Esophagus (tissue), 2 donors: ENCODE measurements around the gene KLK11. TPM values are rescaled to one million over a fixed set of nuclear protein-coding genes. Genes with fewer than 3 reads are reported as not detected.

ENCODE experiments used
- H3K27ac ChIP-seq, 2 donors: one replicate each; pipeline ENCODE4 v1.5.1; 2013; ENCODE audit warnings: low read depth in 2 of 2, mild to moderate bottlenecking in 2 of 2, inconsistent platforms in 1 of 2, low read length in 1 of 2, moderate library complexity in 1 of 2
- H3K27me3 ChIP-seq, 2 donors: one replicate each; pipeline ENCODE4 v1.6.1; 2013; ENCODE audit warnings: low read length in 2 of 2, control low read depth in 1 of 2, mild to moderate bottlenecking in 1 of 2; ENCODE audit not compliant: insufficient read depth in 2 of 2, control insufficient read depth in 1 of 2
- H3K36me3 ChIP-seq, 2 donors: one replicate each; pipeline ENCODE4 v1.6.1; 2013; ENCODE audit warnings: low read length in 1 of 2; ENCODE audit not compliant: control insufficient read depth in 2 of 2, insufficient read depth in 2 of 2
- H3K4me1 ChIP-seq, 2 donors: one replicate each; pipeline ENCODE4 v1.6.1; 2013; ENCODE audit warnings: low read length in 1 of 2; ENCODE audit not compliant: control insufficient read depth in 2 of 2, insufficient read depth in 2 of 2
- H3K4me3 ChIP-seq, 2 donors: one replicate each; pipeline ENCODE4 v1.5.1; 2013; ENCODE audit warnings: low read length in 2 of 2, mild to moderate bottlenecking in 2 of 2, low read depth in 1 of 2, moderate library complexity in 1 of 2
- H3K9me3 ChIP-seq, 2 donors: one replicate each; pipeline ENCODE4 v1.6.1; 2013; ENCODE audit warnings: mild to moderate bottlenecking in 2 of 2, low read depth in 1 of 2, low read length in 1 of 2, moderate library complexity in 1 of 2; ENCODE audit not compliant: control insufficient read depth in 2 of 2, insufficient read depth in 1 of 2
- WGBS, 2 donors: extraction: QIAGEN DNeasy Blood & Tissue Kit; methylation state at CpG; one replicate each; pipeline ENCODE4 v1.1.7; 2013; 5-methylcytosine and 5-hydroxymethylcytosine counted together
- polyA plus RNA-seq, 2 donors: library from polyadenylated mRNA; stranded (reverse); fragments of 200-250 nt; gene quantifications; one replicate each; pipeline ENCODE4 v1.2.3, GENCODE V29; 2013
- donor health status: healthy with polysubstance abuse.
- donor health status: Bipolar disorder and iron deficiency.

Gene KLK11
- polyA plus RNA-seq, 2 donors = 168 to 345 TPM

GRCh38 chr19:50980208-50980607, 46.2 kb downstream of the KLK11 start:
- no peak overlapping the region for H3K27ac ChIP-seq
- no peaks in the 10 kb centered on the region for H3K36me3 ChIP-seq
- no peak overlapping the region for H3K4me3 ChIP-seq
- no peaks in the 10 kb centered on the region for H3K27me3 ChIP-seq
- H3K9me3 ChIP-seq = no peaks in the 10 kb centered on the region
- H3K4me1 ChIP-seq = peaks cover 2 to 15% of the 10 kb centered on the region in 2 donors
- WGBS, 2 donors = 67 to 71% methylated on average over 13 of the region's 13 CpGs

- Histone ChIP-seq H3K4me1 (peaks cover 2 to 15% of the 10 kb centered on the region in 2 donors), H3K27ac (no peak overlapping the region), H3K36me3 (no peaks in the 10 kb centered on the region), H3K27me3 (no peaks in the 10 kb centered on the region), H3K9me3 (no peaks in the 10 kb centered on the region), H3K4me3 (no peak overlapping the region)
- 47 to 56% methylated on average over 8 of the region's 8 CpGs for WGBS, 2 donors
Measured at GRCh38 chr19:50979758-50980157, 46.7 kb downstream of the KLK11 start.

- H3K27ac ChIP-seq = peak overlapping the region in 1 of 2 donors; percentile 1
- WGBS, 2 donors = 34 to 48% methylated on average over 5 of the region's 5 CpGs
- H3K4me3 ChIP-seq = no peak overlapping the region
- H3K27me3 ChIP-seq = no peaks in the 10 kb centered on the region
- H3K36me3 ChIP-seq = no peaks in the 10 kb centered on the region
- no peaks in the 10 kb centered on the region for H3K9me3 ChIP-seq
- peaks cover 2 to 14% of the 10 kb centered on the region in 2 donors for H3K4me1 ChIP-seq
Measured at GRCh38 chr19:50978772-50979390, 47.5 kb downstream of the KLK11 start.

DNA sequence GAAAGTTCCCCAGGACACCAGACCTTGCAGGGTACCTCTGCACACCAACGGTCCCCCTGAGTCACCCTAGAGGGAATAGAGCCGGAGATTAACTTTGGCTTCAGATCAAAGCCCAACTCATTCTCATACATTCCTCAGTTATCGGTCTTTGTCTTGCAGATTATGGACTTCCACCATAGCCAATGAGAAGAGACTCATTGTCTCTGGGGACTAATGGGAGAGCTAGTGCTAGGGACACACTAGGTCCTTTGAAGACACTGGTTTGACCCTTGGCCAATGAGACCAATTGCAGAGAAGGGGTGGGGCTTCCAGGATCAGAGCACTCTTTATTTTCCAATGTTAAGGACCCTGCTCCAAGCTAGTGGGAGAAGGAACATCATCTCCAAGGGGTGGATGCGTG, 48.8 kb downstream of the KLK11 start:
- Histone ChIP-seq H3K9me3 (no peaks in the 10 kb centered on the region), H3K4me3 (no peak overlapping the region), H3K27me3 (no peaks in the 10 kb centered on the region), H3K4me1 (peaks cover 2 to 14% of the 10 kb centered on the region in 2 donors), H3K27ac (no peak overlapping the region), H3K36me3 (no peaks in the 10 kb centered on the region)
- 58 to 67% methylated on average over 4 of the region's 4 CpGs for WGBS, 2 donors

GRCh38 chr19:50975766-50976165, 50.6 kb downstream of the KLK11 start:
- H3K27ac ChIP-seq = peak overlapping the region; percentile 66 to 86
- H3K27me3 ChIP-seq = no peaks in the 10 kb centered on the region
- WGBS, 2 donors = 17 to 18% methylated on average over 6 to 8 of the region's 8 CpGs
- H3K4me1 ChIP-seq = peaks cover 0 to 14% of the 10 kb centered on the region in 2 donors
- no peaks in the 10 kb centered on the region for H3K9me3 ChIP-seq
- no peaks in the 10 kb centered on the region for H3K36me3 ChIP-seq
- no peak overlapping the region for H3K4me3 ChIP-seq

GRCh38 chr19:50974702-50975556, 51.5 kb downstream of the KLK11 start:
- Histone ChIP-seq H3K9me3 (no peaks in the 10 kb centered on the region), H3K4me3 (no peak overlapping the region), H3K27me3 (no peaks in the 10 kb centered on the region), H3K36me3 (no peaks in the 10 kb centered on the region), H3K4me1 (peaks cover 0 to 14% of the 10 kb centered on the region in 2 donors), H3K27ac (peak overlapping the region; percentile 30 to 86)
- WGBS, 2 donors = 53 to 59% methylated on average over 9 of the region's 9 CpGs

GRCh38 chr19:50972795-50973376, 53.5 kb downstream of the KLK11 start:
- H3K36me3 ChIP-seq = no peaks in the 10 kb centered on the region
- peaks cover 0 to 19% of the 10 kb centered on the region in 2 donors for H3K4me1 ChIP-seq
- H3K9me3 ChIP-seq = no peaks in the 10 kb centered on the region
- H3K27me3 ChIP-seq = no peaks in the 10 kb centered on the region
- no peak overlapping the region for H3K4me3 ChIP-seq
- H3K27ac ChIP-seq = peak overlapping the region; percentile 54 to 79
- WGBS, 2 donors = 53 to 63% methylated on average over 9 of the region's 9 CpGs

Other genes starting within 250 kb of the KLK11 start
- not detected for gene ACP4, start 236.2 kb downstream of the KLK11 start, polyA plus RNA-seq
- gene KLK1, start 202.8 kb downstream of the KLK11 start, polyA plus RNA-seq = 1 to 10 TPM; 2.0 to 2.8 TPM
- gene KLK15, start 193.0 kb downstream of the KLK11 start, polyA plus RNA-seq = not detected
- not detected for gene KLK3, start 171.7 kb downstream of the KLK11 start, polyA plus RNA-seq
- gene KLK2, start 153.2 kb downstream of the KLK11 start, polyA plus RNA-seq = not detected
- gene KLK4, start 115.2 kb downstream of the KLK11 start, polyA plus RNA-seq = under 1 TPM; 0.06 to 0.18 TPM
- 10 to 100 TPM; 13.9 to 18.7 TPM for gene KLK5, start 73.6 kb downstream of the KLK11 start, polyA plus RNA-seq
- 10 to 100 TPM; 32.8 to 64.6 TPM for gene KLK6, start 57.0 kb downstream of the KLK11 start, polyA plus RNA-seq
- gene KLK7, start 42.7 kb downstream of the KLK11 start, polyA plus RNA-seq = 10 to 100 TPM; 36.4 to 96.4 TPM
- 100 to 1,000 TPM; 226 to 261 TPM for gene KLK8, start 25.0 kb downstream of the KLK11 start, polyA plus RNA-seq
- 100 to 1,000 TPM; 223 to 304 TPM for gene KLK10, start 6.9 kb downstream of the KLK11 start, polyA plus RNA-seq
- gene KLK12, start 8.4 kb upstream of the KLK11 start, polyA plus RNA-seq = 100 to 1,000 TPM in 1 of 2 donors, 10 to 100 TPM in 1; 12.4 to 427 TPM
- gene KLK13, start 38.5 kb upstream of the KLK11 start, polyA plus RNA-seq = 1,000 to 10,000 TPM in 1 of 2 donors, 100 to 1,000 TPM in 1; 406 to 1,038 TPM
- under 1 TPM; 0.09 to 0.31 TPM for gene KLK14, start 56.3 kb upstream of the KLK11 start, polyA plus RNA-seq
- 1 to 10 TPM; 3.3 TPM for gene CTU1, start 81.8 kb upstream of the KLK11 start, polyA plus RNA-seq
- under 1 TPM; 0.26 to 0.28 TPM for gene SIGLEC9, start 98.3 kb upstream of the KLK11 start, polyA plus RNA-seq
- under 1 TPM; 0.12 to 0.18 TPM for gene SIGLEC7, start 115.7 kb upstream of the KLK11 start, polyA plus RNA-seq
- under 1 TPM; 0.66 to 0.69 TPM for gene CD33, start 198.5 kb upstream of the KLK11 start, polyA plus RNA-seq
- gene SIGLECL1, start 224.5 kb upstream of the KLK11 start, polyA plus RNA-seq = not detected